Neural progenitor cell (in vitro differentiated cells): ENCODE results near the gene IQSEC1. TPM values are rescaled to one million over a fixed set of nuclear protein-coding genes. Genes with fewer than 3 reads are reported as not detected.

Experiments used
- DNase-seq: peaks from one replicate; pipeline ENCODE4 v3.0.0-alpha.2; 2016; ENCODE audit warnings: low spot score
- H2AFZ ChIP-seq: fragments of 200-600 bp; sonication (generic); replicated peaks from 2 replicates; pipeline ENCODE4 v1.6.1; 2016; ENCODE audit warnings: antibody characterized with exemption
- H3F3A ChIP-seq: fragments of 200-600 bp; sonication (generic); 2 replicates; pipeline ENCODE4 v1.6.1; 2016; ENCODE audit warnings: antibody characterized with exemption, low read depth
- H3K27ac ChIP-seq: fragments of 200-600 bp; sonication (generic); 2 replicates; pipeline ENCODE4 v1.5.1; 2016; ENCODE audit warnings: mild to moderate bottlenecking
- H3K27me3 ChIP-seq: fragments of 200-600 bp; sonication (generic); 2 replicates; pipeline ENCODE4 v1.6.1; 2016; ENCODE audit warnings: mild to moderate bottlenecking, moderate library complexity
- H3K36me3 ChIP-seq: fragments of 200-600 bp; sonication (generic); 2 replicates; pipeline ENCODE4 v1.5.1; 2016
- H3K4me1 ChIP-seq: fragments of 200-600 bp; sonication (generic); 2 replicates; pipeline ENCODE4 v1.6.1; 2016; ENCODE audit warnings: mixed run types
- H3K4me2 ChIP-seq: fragments of 200-600 bp; sonication (generic); 2 replicates; pipeline ENCODE4 v1.6.1; 2016
- H3K4me3 ChIP-seq: fragments of 200-600 bp; sonication (generic); 2 replicates; pipeline ENCODE4 v1.5.1; 2016
- H3K79me2 ChIP-seq: fragments of 200-600 bp; sonication (generic); 2 replicates; pipeline ENCODE4 v1.6.1; 2016; ENCODE audit warnings: low read depth
- H3K9ac ChIP-seq: fragments of 200-600 bp; sonication (generic); 2 replicates; pipeline ENCODE4 v1.6.1; 2016
- H3K9me3 ChIP-seq: fragments of 200-600 bp; sonication (generic); 2 replicates; pipeline ENCODE4 v1.5.1; 2016; ENCODE audit warnings: low read depth
- H4K20me1 ChIP-seq: fragments of 200-600 bp; sonication (generic); 2 replicates; pipeline ENCODE4 v1.6.1; 2016; ENCODE audit warnings: low read depth
- H3K27ac Mint-ChIP-seq: 3 replicates; pipeline ENCODE4 v1.8.0; 2021; ENCODE audit warnings: mixed read lengths
- H3K27me3 Mint-ChIP-seq: 2 replicates; pipeline ENCODE4 v1.8.0; 2022; ENCODE audit warnings: low read depth, mild to moderate bottlenecking, inconsistent platforms, moderate library complexity, mixed read lengths; ENCODE audit not compliant: insufficient read depth
- H3K36me3 Mint-ChIP-seq: 3 replicates; pipeline ENCODE4 v1.8.0; 2021; ENCODE audit warnings: mixed read lengths
- H3K4me1 Mint-ChIP-seq: 3 replicates; pipeline ENCODE4 v1.8.0; 2021; ENCODE audit warnings: mixed read lengths
- H3K4me3 Mint-ChIP-seq: 3 replicates; pipeline ENCODE4 v1.8.0; 2021; ENCODE audit warnings: mild to moderate bottlenecking, moderate library complexity, mixed read lengths
- H3K9me3 Mint-ChIP-seq: 3 replicates; pipeline ENCODE4 v1.8.0; 2020; ENCODE audit warnings: mixed read lengths
- EZH2 ChIP-seq: fragments of 200-600 bp; sonication (generic); IDR thresholded peaks from 2 replicates; pipeline ENCODE4 v1.6.1; 2017; ENCODE audit warnings: antibody characterized with exemption, mild to moderate bottlenecking, moderate library complexity
- EZH2phosphoT487 ChIP-seq: fragments of 200-600 bp; sonication (generic); IDR thresholded peaks from 2 replicates; pipeline ENCODE4 v1.6.1; 2017; ENCODE audit warnings: antibody characterized with exemption
- total RNA-seq: library from RNA; depleted of rRNA; stranded (reverse); fragments of >200 nt; gene quantifications from 2 replicates; pipeline ENCODE4 v1.2.3, GENCODE V29; 2015; ENCODE audit warnings: low replicate concordance
- TF ChIP-seq, protein P1 (sequence below): fragments of 200-600 bp; sonication (generic); IDR thresholded peaks from 2 replicates; pipeline ENCODE4 v1.5.1; 2017; ENCODE audit warnings: antibody characterized with exemption, mild to moderate bottlenecking

The IQSEC1 gene
- total RNA-seq, 1 donor from 2014 or later = 8.9 TPM

DNA sequence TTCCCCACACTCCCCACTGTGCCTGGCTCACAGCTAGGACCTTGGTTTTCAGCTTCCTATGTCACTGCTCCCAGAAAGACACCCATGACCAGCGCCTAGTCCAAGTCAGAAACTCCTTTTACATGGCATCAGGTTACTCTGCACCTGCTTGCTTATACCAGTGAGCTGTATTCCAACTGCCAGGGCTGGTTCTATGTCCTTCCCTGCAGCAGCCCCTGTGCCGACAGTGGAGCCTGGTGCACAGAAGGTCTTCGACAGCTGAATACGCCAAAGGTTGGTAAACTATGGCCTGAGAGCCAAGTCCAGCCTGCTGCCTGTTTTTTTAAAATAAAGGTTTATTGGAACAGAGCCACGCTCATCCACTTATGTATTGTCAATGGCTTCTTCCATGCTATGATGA is 102.5 kb downstream of the IQSEC1 start:
- Histone ChIP-seq H3K36me3 (no peaks in the 10 kb centered on the region), H3K79me2 (peaks cover 16% of the 10 kb centered on the region), H2AFZ (no peak overlapping the region), H3F3A (peaks cover 10% of the 10 kb centered on the region), H3K4me2 (no peak overlapping the region), H3K27me3 (peaks cover 7% of the 10 kb centered on the region), H3K9me3 (no peaks in the 10 kb centered on the region), H4K20me1 (peaks cover 23% of the 10 kb centered on the region), H3K9ac (no peak overlapping the region), H3K27ac (no peak overlapping the region), H3K4me1 (peaks cover 27% of the 10 kb centered on the region), H3K4me3 (no peak overlapping the region)
- Mint-ChIP-seq H3K36me3 (no peaks in the 10 kb centered on the region), H3K9me3 (no peaks in the 10 kb centered on the region), H3K4me1 (peaks cover 43% of the 10 kb centered on the region), H3K4me3 (no peak overlapping the region), H3K27me3 (peaks cover 8% of the 10 kb centered on the region), H3K27ac (no peak overlapping the region)
- no peak for DNase-seq
- TF ChIP-seq EZH2 (no peak), EZH2phosphoT487 (no peak)
- TF ChIP-seq, protein P1, sequence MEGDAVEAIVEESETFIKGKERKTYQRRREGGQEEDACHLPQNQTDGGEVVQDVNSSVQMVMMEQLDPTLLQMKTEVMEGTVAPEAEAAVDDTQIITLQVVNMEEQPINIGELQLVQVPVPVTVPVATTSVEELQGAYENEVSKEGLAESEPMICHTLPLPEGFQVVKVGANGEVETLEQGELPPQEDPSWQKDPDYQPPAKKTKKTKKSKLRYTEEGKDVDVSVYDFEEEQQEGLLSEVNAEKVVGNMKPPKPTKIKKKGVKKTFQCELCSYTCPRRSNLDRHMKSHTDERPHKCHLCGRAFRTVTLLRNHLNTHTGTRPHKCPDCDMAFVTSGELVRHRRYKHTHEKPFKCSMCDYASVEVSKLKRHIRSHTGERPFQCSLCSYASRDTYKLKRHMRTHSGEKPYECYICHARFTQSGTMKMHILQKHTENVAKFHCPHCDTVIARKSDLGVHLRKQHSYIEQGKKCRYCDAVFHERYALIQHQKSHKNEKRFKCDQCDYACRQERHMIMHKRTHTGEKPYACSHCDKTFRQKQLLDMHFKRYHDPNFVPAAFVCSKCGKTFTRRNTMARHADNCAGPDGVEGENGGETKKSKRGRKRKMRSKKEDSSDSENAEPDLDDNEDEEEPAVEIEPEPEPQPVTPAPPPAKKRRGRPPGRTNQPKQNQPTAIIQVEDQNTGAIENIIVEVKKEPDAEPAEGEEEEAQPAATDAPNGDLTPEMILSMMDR = no peak

DNA sequence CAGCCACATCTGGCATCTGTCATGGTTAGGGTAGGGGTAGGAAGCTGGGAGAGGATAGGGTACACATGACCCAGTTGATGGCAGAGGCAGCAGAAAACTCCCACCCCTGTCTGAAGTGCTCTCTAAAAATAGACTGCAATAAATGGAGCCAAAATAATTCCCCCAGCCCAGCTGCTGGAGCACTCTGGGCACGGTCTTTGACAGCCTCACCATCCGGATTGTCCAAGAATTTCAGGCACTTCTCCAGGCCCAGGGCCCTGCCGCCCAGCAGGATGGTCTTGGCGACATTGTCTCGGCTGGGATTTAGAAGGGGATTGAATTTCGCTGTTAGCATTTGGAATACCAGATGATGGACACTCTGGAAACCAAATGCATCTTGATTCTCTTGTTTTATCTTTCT is 103.7 kb downstream of the IQSEC1 start:
- Mint-ChIP-seq H3K27ac (peak overlapping the region; percentile 11), H3K9me3 (no peaks in the 10 kb centered on the region), H3K4me1 (peaks cover 55% of the 10 kb centered on the region), H3K27me3 (peaks cover 8% of the 10 kb centered on the region), H3K4me3 (peak overlapping the region; percentile 58), H3K36me3 (no peaks in the 10 kb centered on the region)
- H3K4me3 ChIP-seq = no peak overlapping the region
- peaks cover 26% of the 10 kb centered on the region for H3K79me2 ChIP-seq
- no peak overlapping the region for H2AFZ ChIP-seq
- H3K4me1 ChIP-seq = peaks cover 27% of the 10 kb centered on the region
- H3K36me3 ChIP-seq = no peaks in the 10 kb centered on the region
- peak overlapping the region; percentile 36 for H3K4me2 ChIP-seq
- H4K20me1 ChIP-seq = peaks cover 28% of the 10 kb centered on the region
- DNase-seq = peak; percentile 71
- peaks cover 7% of the 10 kb centered on the region for H3K27me3 ChIP-seq
- TF ChIP-seq, protein P1 = no peak
- TF ChIP-seq EZH2phosphoT487 (no peak), EZH2 (no peak)
- no peaks in the 10 kb centered on the region for H3K9me3 ChIP-seq
- no peak overlapping the region for H3K9ac ChIP-seq
- peaks cover 10% of the 10 kb centered on the region for H3F3A ChIP-seq
- H3K27ac ChIP-seq = no peak overlapping the region

- Mint-ChIP-seq H3K4me1 (peaks cover 63% of the 10 kb centered on the region), H3K4me3 (peak overlapping the region; percentile 80), H3K9me3 (no peaks in the 10 kb centered on the region), H3K27me3 (peaks cover 9% of the 10 kb centered on the region), H3K36me3 (no peaks in the 10 kb centered on the region), H3K27ac (peak overlapping the region; percentile 36)
- Histone ChIP-seq H3K27ac (no peak overlapping the region), H2AFZ (no peak overlapping the region), H3F3A (peaks cover 10% of the 10 kb centered on the region), H3K9me3 (no peaks in the 10 kb centered on the region), H3K9ac (no peak overlapping the region), H4K20me1 (peaks cover 36% of the 10 kb centered on the region), H3K4me3 (no peak overlapping the region), H3K4me1 (peaks cover 27% of the 10 kb centered on the region), H3K79me2 (peaks cover 30% of the 10 kb centered on the region), H3K36me3 (no peaks in the 10 kb centered on the region), H3K27me3 (peaks cover 7% of the 10 kb centered on the region), H3K4me2 (no peak overlapping the region)
- no peak for DNase-seq
- TF ChIP-seq, protein P1 = no peak
- no peak for TF ChIP-seq EZH2
- TF ChIP-seq EZH2phosphoT487 = no peak
These were observed 104.7 kb downstream of the IQSEC1 start for GRCh38 chr3:12968541-12968940.
